ENCODE measurements around the gene ARHGAP27. TPM values are rescaled to one million over a fixed set of nuclear protein-coding genes. Genes with fewer than 3 reads are reported as not detected.

The ARHGAP27 gene
- total RNA-seq, 1 donor from 2014 or later, result 88.9 TPM

GRCh38 chr17:45430738-45431530, 1.7 kb downstream of the ARHGAP27 start:
- intact Hi-C loops (cut with micrococcal nuclease), result loop anchor here (1.0 to 5.0 kb wide), 2 partner anchors 114 to 831 kb away; partner anchors contain the start of gene MAP3K14

GRCh38 chr17:45430006-45430737, 2.5 kb downstream of the ARHGAP27 start:
- intact Hi-C loops (cut with micrococcal nuclease), result loop anchor here (1.0 to 5.0 kb wide), 2 partner anchors 113 to 832 kb away; partner anchors contain the start of gene MAP3K14

GRCh38 chr17:45429339-45430005, 3.2 kb downstream of the ARHGAP27 start:
- intact Hi-C loops (cut with micrococcal nuclease), result loop anchor here (1.0 to 5.0 kb wide), 4 partner anchors 112 to 833 kb away; partner anchors contain the start of gene MAP3K14

- intact Hi-C loops (cut with micrococcal nuclease), result loop anchor here (1.0 to 5.0 kb wide), 4 partner anchors 19 to 423 kb away; no protein-coding TSS in a partner anchor
Observed at GRCh38 chr17:45428931-45429338, 3.7 kb downstream of the ARHGAP27 start.

- intact Hi-C loops (cut with micrococcal nuclease), result loop anchor here (1.0 to 5.0 kb wide), 4 partner anchors 18 to 424 kb away; no protein-coding TSS in a partner anchor
Observed at GRCh38 chr17:45428050-45428617, 4.5 kb downstream of the ARHGAP27 start.

- intact Hi-C loops (cut with micrococcal nuclease), result loop anchor here (5.0 kb wide), 1 partner anchor 425 kb away; no protein-coding TSS in a partner anchor
Observed at GRCh38 chr17:45427181-45427835, 5.4 kb downstream of the ARHGAP27 start.

- intact Hi-C loops (cut with micrococcal nuclease), result loop anchor here (5.0 kb wide), 1 partner anchor 426 kb away; no protein-coding TSS in a partner anchor
Observed at GRCh38 chr17:45426561-45426960, 6.1 kb downstream of the ARHGAP27 start.

GRCh38 chr17:45425984-45426413, 6.7 kb downstream of the ARHGAP27 start:
- intact Hi-C loops (cut with micrococcal nuclease), result loop anchor here (5.0 kb wide), 1 partner anchor 426 kb away; no protein-coding TSS in a partner anchor

GRCh38 chr17:45425125-45425983, 7.3 kb downstream of the ARHGAP27 start:
- intact Hi-C loops (cut with micrococcal nuclease), result loop anchor here (5.0 kb wide), 1 partner anchor 427 kb away; no protein-coding TSS in a partner anchor

- intact Hi-C loops (cut with micrococcal nuclease), result loop anchor here (5.0 kb wide), 1 partner anchor 428 kb away; no protein-coding TSS in a partner anchor
Observed at GRCh38 chr17:45424769-45425124, 7.9 kb downstream of the ARHGAP27 start.

- intact Hi-C loops (cut with micrococcal nuclease), result no loop called here
Observed at GRCh38 chr17:45423975-45424335, 8.7 kb downstream of the ARHGAP27 start.

GRCh38 chr17:45423304-45423974, 9.2 kb downstream of the ARHGAP27 start:
- intact Hi-C loops (cut with micrococcal nuclease), result no loop called here

GRCh38 chr17:45414990-45415881, 17.4 kb downstream of the ARHGAP27 start:
- intact Hi-C loops (cut with micrococcal nuclease), result no loop called here

GRCh38 chr17:45413498-45413923, 19.2 kb downstream of the ARHGAP27 start:
- intact Hi-C loops (cut with micrococcal nuclease), result no loop called here

GRCh38 chr17:45411348-45412105, 21.1 kb downstream of the ARHGAP27 start:
- intact Hi-C loops (cut with micrococcal nuclease), result no loop called here

- intact Hi-C loops (cut with micrococcal nuclease), result loop anchor here (1.0 kb wide), 2 partner anchors 18 to 175 kb away; no protein-coding TSS in a partner anchor
Observed at GRCh38 chr17:45410144-45411091, 22.3 kb downstream of the ARHGAP27 start.
